Peyer's patch (tissue), 4 donors: ENCODE measurements around the gene SNRNP70. TPM values are rescaled to one million over a fixed set of nuclear protein-coding genes. Genes with fewer than 3 reads are reported as not detected.
"Not testable (repeated sequence)": the region's sequence is repeated elsewhere in the genome, so short reads cannot be mapped to it uniquely, and the experiment has no call there.

Experiments used
- DNase-seq, 3 donors: peaks; one replicate each; pipeline ENCODE4 v3.0.0-alpha.2; 2017 to 2019
- H3K27ac ChIP-seq, 4 donors: fragments of 200-600 bp; sonication (generic); one replicate each; pipeline ENCODE4 v1.5.1; 2016 to 2019
- H3K27me3 ChIP-seq, 2 donors: fragments of 200-600 bp; sonication (generic); one replicate each; pipeline ENCODE4 v1.5.1; 2019
- H3K36me3 ChIP-seq, 3 donors: fragments of 200-600 bp; sonication (generic); one replicate each; pipeline ENCODE4 v1.5.1; 2016 to 2019
- H3K4me1 ChIP-seq, 4 donors: fragments of 200-600 bp; sonication (generic); one replicate each; pipeline ENCODE4 v1.5.1; 2016 to 2019
- H3K4me3 ChIP-seq, 4 donors: fragments of 200-600 bp; sonication (generic); 1 replicate in 3 of 4; 2 replicates in 1 of 4; pipeline ENCODE4 v1.5.1; 2016 to 2019; ENCODE audit warnings: mild to moderate bottlenecking in 1 of 4
- H3K9me3 ChIP-seq, 4 donors: fragments of 200-600 bp; sonication (generic); one replicate each; pipeline ENCODE4 v1.5.1; 2016 to 2019; ENCODE audit warnings: mild to moderate bottlenecking in 1 of 4
- POLR2A ChIP-seq, 2 donors: fragments of 450-650 bp; IDR thresholded peaks; one replicate each; pipeline ENCODE4 v1.5.1; 2017; ENCODE audit warnings: antibody characterized with exemption in 2 of 2, mild to moderate bottlenecking in 2 of 2, moderate library complexity in 2 of 2
- total RNA-seq, 4 donors: library from RNA; depleted of rRNA; stranded (reverse); fragments of >200 nt; gene quantifications; one replicate each; pipeline ENCODE4 v1.1.0, GENCODE V29; 2016
- TF ChIP-seq, protein P1 (sequence below), 6 experiments: fragments of 450-650 bp in 4 of 6; fragments of 200-600 bp in 2 of 6; sonication (generic) in 1 of 6; IDR thresholded peaks; one replicate each; pipeline ENCODE4 v1.5.1; 2017 to 2019; ENCODE audit warnings: antibody characterized with exemption in 6 of 6, mild to moderate bottlenecking in 3 of 6, moderate library complexity in 1 of 6

Gene SNRNP70
- 100 to 1,000 TPM; 240 to 520 (median 395) TPM for total RNA-seq

DNA sequence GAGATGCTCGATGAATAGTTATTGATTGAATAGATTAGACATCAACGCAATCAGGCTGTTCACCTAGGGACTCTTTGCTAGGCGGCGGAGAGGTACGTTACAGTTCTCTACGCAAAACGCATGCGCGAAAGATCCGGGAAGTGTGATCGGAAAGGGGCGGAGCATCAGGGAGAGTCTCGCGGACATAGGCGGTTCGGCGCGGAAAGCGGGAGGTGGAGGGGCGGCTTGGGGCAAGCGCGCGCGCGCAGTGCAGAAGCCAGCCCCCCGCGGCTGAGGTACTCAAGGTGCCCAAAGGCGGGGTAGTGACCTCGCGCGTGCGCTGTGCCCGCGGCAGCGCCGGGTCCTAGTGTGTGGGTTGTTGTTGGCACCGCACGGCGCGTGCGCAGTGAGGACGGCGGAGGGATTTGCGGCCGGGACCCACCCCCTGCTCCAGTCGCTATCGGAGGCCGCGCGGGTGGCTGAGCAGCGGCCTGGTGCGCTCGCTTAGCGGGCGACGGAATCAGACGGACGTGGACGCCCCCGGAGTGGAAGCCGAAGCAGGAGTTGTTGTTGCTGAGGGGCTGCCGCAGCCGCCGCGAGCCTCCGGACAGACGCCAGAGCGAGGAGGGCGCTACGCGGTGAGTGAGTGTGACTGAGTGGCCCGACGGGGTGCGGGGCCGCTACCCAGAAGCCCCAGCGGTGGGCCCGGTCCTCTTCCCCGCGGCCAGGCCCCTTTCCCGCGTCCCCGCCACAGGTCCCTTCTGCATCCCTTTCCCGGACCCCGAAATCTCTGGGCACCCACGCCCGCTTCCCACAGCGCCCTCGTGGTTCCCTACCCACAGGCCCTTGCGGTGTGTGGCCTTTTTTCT, at the start of gene SNRNP70:
SNRNP70 (plus strand) TSS at position 432 of the 848 bp plus-strand sequence. CDS start 964 bp downstream, outside the sequence.
- peak; percentile 97 to 100 (median 99) for DNase-seq
- peaks cover 0 to 29% (median 5%) of the 10 kb centered on the region in 4 donors for H3K4me1 ChIP-seq
- H3K36me3 ChIP-seq: peaks cover 0 to 11% (median 0%) of the 10 kb centered on the region in 3 donors
- H3K27me3 ChIP-seq: no peaks in the 10 kb centered on the region
- peak; percentile 79 to 88 for TF ChIP-seq POLR2A (IDR thresholded peaks at IDR 0.05)
- TF ChIP-seq, protein P1, sequence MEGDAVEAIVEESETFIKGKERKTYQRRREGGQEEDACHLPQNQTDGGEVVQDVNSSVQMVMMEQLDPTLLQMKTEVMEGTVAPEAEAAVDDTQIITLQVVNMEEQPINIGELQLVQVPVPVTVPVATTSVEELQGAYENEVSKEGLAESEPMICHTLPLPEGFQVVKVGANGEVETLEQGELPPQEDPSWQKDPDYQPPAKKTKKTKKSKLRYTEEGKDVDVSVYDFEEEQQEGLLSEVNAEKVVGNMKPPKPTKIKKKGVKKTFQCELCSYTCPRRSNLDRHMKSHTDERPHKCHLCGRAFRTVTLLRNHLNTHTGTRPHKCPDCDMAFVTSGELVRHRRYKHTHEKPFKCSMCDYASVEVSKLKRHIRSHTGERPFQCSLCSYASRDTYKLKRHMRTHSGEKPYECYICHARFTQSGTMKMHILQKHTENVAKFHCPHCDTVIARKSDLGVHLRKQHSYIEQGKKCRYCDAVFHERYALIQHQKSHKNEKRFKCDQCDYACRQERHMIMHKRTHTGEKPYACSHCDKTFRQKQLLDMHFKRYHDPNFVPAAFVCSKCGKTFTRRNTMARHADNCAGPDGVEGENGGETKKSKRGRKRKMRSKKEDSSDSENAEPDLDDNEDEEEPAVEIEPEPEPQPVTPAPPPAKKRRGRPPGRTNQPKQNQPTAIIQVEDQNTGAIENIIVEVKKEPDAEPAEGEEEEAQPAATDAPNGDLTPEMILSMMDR (IDR thresholded peaks at IDR 0.05): peak in 1 of 6 experiments; percentile 3
- H3K4me3 ChIP-seq: peak within 1 kb of the TSS; percentile 82 to 96 (median 91)
- H3K27ac ChIP-seq: peak within 1 kb of the TSS; percentile 82 to 94 (median 90)
- no peaks in the 10 kb centered on the region for H3K9me3 ChIP-seq

- TF ChIP-seq, protein P1 (IDR thresholded peaks at IDR 0.05): peak in 3 of 6 experiments; percentile 13 to 25 (median 24)
- H3K4me1 ChIP-seq, H3K9me3 ChIP-seq, H3K4me3 ChIP-seq, H3K36me3 ChIP-seq, DNase-seq, H3K27me3 ChIP-seq, H3K27ac ChIP-seq: not testable (repeated sequence)
These were observed 48.4 kb upstream of the SNRNP70 start, which contains the start of gene CGB1 for GRCh38 chr19:49036815-49037214. CGB1 (minus strand) TSS chr19:49036895; CDS start chr19:49036711, 184 bp downstream.

DNA sequence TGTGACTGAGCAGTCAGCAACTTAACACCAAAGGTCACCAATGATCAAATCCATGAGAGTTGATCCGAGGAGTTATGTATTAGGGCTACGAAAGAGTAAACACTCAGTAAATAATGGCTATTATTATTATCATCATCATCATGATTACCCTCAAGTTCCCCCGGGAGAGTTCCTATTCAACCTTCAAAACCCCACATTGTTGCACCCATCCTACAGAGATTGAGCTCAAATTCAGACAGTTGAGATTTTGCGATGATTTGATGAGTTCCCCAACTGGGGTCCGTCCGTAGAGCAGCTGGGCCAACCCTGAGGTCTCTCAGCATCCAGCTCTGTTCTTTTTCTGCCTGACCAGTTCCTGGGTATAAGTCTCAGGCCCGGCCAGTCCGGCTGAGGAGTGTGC, 47.1 kb upstream of the SNRNP70 start:
- not testable (repeated sequence) for H3K36me3 ChIP-seq, H3K9me3 ChIP-seq, H3K27me3 ChIP-seq, H3K27ac ChIP-seq, DNase-seq, H3K4me3 ChIP-seq, H3K4me1 ChIP-seq

DNA sequence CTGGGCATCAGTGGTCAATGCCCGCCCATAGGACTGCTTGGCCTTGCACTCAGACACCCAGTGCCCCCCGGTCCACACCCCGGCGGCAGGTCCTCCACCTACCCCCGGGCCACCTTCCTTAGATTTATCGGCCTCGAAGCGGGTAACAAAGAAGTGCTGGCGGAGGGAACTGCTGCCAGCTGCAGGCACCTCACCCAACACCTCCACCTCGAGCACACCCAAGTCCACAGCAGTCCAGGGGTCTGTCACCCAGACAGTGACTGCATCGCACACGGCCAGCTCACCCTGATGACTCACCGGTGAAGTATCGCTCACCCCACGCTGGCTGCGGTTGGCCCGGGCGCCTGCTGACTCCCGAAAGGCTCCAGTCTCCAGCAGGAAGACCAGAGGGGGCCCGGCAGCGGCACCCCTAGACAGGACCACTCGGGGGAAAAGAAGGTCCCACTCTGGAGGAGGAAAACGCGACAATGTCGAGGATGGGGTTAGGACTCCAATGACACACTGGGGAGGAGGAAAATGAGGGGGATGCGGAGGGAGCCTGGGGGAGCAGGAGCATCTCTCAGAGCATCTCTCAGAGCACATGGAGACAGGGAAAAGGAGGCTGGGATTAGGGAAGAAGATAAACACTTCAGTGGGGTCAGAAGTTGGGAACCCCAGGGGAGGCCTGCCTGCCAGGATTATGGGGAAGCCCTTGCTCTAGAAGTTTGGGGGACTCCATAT, 46.5 kb upstream of the SNRNP70 start:
- H3K9me3 ChIP-seq, H3K4me1 ChIP-seq, DNase-seq, H3K27me3 ChIP-seq, H3K36me3 ChIP-seq, H3K4me3 ChIP-seq, H3K27ac ChIP-seq: not testable (repeated sequence)

DNA sequence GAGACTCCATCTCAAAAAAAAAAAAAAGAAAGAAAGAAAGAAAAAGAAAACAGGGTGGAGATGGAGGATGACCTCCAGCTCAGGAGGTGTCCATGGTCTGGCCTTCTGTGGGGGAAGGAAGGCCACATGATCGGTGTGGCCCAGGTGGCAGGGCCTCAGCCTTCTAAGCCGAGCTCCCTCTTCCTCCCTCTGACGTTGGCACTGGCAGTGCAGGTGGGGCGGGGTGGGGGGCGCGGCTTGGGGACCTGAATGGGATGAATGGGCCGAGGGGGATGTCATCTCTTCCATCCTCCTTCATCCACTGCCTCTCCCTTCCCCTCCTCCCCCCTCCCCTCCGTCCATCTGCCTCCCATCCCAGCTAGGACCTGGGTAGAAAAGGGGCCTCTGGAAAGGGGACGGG, 45.5 kb upstream of the SNRNP70 start:
- DNase-seq, H3K4me3 ChIP-seq, H3K9me3 ChIP-seq, H3K4me1 ChIP-seq, H3K27ac ChIP-seq, H3K36me3 ChIP-seq, H3K27me3 ChIP-seq: not testable (repeated sequence)

- TF ChIP-seq, protein P1 (IDR thresholded peaks at IDR 0.05): no peak
- TF ChIP-seq POLR2A (IDR thresholded peaks at IDR 0.05): no peak
- no peaks in the 10 kb centered on the region for H3K36me3 ChIP-seq
- no peak for DNase-seq
These were observed 43.1 kb upstream of the SNRNP70 start for GRCh38 chr19:49042177-49042576.

DNA sequence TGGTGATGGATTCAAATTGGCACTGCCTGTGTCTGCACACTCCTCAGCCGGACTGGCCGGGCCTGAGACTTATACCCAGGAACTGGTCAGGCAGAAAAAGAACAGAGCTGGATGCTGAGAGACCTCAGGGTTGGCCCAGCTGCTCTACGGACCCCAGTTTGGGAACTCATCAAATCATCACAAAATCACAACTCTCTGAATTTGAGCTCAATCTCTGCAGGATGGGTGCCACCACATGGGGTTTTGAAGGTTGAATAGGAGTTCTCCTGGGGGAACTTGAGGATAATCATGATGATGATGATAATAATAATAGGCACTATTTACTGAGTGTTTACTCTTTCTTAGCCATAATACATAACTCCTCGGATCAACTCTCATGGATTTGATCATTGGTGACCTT, 42.6 kb upstream of the SNRNP70 start:
- DNase-seq, H3K27ac ChIP-seq, H3K4me1 ChIP-seq, H3K4me3 ChIP-seq, H3K27me3 ChIP-seq, H3K36me3 ChIP-seq, H3K9me3 ChIP-seq: not testable (repeated sequence)

More at GRCh38 chr19:49042177-49042576, 43.1 kb upstream of the SNRNP70 start:
- Histone ChIP-seq H3K4me1 (no peaks in the 10 kb centered on the region), H3K27me3 (no peaks in the 10 kb centered on the region), H3K4me3 (no peak overlapping the region), H3K9me3 (no peaks in the 10 kb centered on the region), H3K27ac (no peak overlapping the region)

DNA sequence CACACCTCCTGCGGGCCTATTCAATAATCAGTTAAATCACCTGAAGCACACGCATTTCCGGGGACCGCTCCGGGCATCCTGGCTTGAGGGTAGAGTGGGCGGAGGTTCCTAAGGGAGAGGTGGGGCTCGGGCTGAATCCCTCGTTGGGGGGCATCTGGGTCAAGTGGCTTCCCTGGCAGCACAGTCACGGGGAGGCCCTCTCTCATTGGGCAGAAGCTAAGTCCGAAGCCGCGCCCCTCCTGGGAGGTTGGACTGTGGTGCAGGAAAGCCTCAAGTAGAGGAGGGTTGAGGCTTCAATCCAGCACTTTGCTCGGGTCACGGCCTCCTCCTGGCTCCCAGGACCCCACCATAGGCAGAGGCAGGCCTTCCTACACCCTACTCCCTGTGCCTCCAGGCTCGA, 41.7 kb upstream of the SNRNP70 start, which contains the start of gene CGB5:
CGB5 (plus strand) TSS at position 301 of the 400 bp plus-strand sequence. CDS start 362 bp downstream, outside the sequence.
- not testable (repeated sequence) for H3K27ac ChIP-seq, H3K36me3 ChIP-seq, DNase-seq, H3K4me1 ChIP-seq, H3K4me3 ChIP-seq, H3K27me3 ChIP-seq, H3K9me3 ChIP-seq

- not testable (repeated sequence) for H3K4me1 ChIP-seq, DNase-seq, H3K27me3 ChIP-seq, H3K27ac ChIP-seq, H3K36me3 ChIP-seq, H3K9me3 ChIP-seq, H3K4me3 ChIP-seq
These were observed 36.2 kb upstream of the SNRNP70 start, which contains the start of gene CGB8 for GRCh38 chr19:49049011-49049410. CGB8 (minus strand) TSS chr19:49049111; CDS start chr19:49048739, 372 bp downstream.

DNA sequence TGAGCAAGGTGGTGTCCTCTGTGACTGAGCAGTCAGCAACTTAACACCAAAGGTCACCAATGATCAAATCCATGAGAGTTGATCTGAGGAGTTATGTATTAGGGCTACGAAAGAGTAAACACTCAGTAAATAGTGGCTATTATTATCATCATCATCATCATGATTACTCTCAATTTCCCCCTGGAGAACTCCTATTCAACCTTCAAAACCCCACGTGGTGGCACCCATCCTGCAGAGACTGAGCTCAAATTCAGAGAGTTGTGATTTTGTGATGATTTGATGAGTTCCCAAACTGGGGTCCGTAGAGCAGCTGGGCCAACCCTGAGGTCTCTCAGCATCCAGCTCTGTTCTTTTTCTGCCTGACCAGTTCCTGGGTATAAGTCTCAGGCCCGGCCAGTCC, 35.4 kb upstream of the SNRNP70 start:
- not testable (repeated sequence) for H3K4me1 ChIP-seq, H3K9me3 ChIP-seq, H3K4me3 ChIP-seq, H3K27ac ChIP-seq, DNase-seq, H3K27me3 ChIP-seq, H3K36me3 ChIP-seq

DNA sequence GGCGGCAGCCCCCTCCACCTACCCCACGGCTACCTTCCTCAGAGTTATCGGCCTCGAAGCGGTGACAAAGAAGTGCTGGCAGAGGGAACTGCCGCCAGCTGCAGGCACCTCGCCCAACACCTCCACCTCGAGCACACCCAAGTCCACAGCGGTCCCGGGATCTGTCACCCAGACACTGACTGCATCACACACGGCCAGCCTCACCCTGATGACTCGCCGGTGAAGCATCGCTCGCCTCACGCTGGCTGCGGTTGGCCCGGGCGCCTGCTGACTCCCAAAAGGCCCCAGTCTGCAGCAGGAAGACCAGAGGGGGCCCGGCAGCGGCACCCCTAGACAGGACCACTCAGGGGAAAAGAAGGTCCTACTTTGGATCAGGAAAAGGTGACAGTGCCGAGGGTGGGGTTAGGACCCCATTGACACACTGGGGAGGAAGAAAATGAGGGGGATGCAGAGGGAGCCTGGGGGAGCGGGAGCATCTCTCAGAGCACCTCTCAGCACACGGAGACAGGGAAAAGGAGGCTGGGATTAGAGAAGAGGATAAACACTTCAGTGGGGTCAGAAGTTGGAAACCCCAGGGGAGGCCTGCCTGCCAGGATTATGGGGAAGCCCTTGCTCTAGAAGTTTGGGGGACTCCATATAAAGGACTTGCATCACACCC, 34.7 kb upstream of the SNRNP70 start:
- H3K4me3 ChIP-seq, DNase-seq, H3K27ac ChIP-seq, H3K27me3 ChIP-seq, H3K4me1 ChIP-seq, H3K9me3 ChIP-seq, H3K36me3 ChIP-seq: not testable (repeated sequence)
